Measurements from ENCODE around the gene GPC1. TPM values are rescaled to one million over a fixed set of nuclear protein-coding genes. Genes with fewer than 3 reads are reported as not detected.

Gene GPC1
- total and polyA plus RNA-seq, 4 experiments from 2014 or later = 0.14 to 1.2 (median 0.88) TPM

GRCh38 chr2:240439698-240440151, 4.3 kb downstream of the GPC1 start:
- Histone ChIP-seq H3K27ac (ENCODE audit: low read depth, low read length) (no peak overlapping the region), H3K4me1 (ENCODE audit: insufficient read depth, low read length) (peaks cover 13% of the 10 kb centered on the region), H3K36me3 (ENCODE audit: insufficient read depth, low read length) (no peaks in the 10 kb centered on the region), H3K27me3 (ENCODE audit: insufficient read depth, low read length) (peaks cover 8% of the 10 kb centered on the region), H3K4me3 (ENCODE audit: low read length in 2 of 2) (no peak overlapping the region), H3K9me3 (ENCODE audit: control insufficient read depth in 1 of 2, low read length in 2 of 2) (no peaks in the 10 kb centered on the region)
- ChIA-PET POLR2A (ENCODE audit: partially characterized antibody) (no interaction called here), CTCF (ENCODE audit: partially characterized antibody) (interaction anchor here (1.2 to 2.8 kb wide), 3 partner anchors 24 to 207 kb away, joined by 4 to 13 read pairs (median 4); no protein-coding TSS in a partner anchor)
- Mint-ChIP-seq H3K4me1 (peaks cover 2 to 14% (median 4%) of the 10 kb centered on the region in 4 donors), H3K27ac (no peak overlapping the region), H3K9me3 (no peaks in the 10 kb centered on the region), H3K27me3 (peaks cover 4% of the 10 kb centered on the region in 2 donors), H3K4me3 (no peak overlapping the region), H3K36me3 (no peaks in the 10 kb centered on the region)
- intact Hi-C loops (cut with micrococcal nuclease) = loop anchor here (2.0 to 5.0 kb wide), 3 partner anchors 128 to 393 kb away; partner anchors contain the start of gene RNPEPL1
- DNase-seq = no peak

- Mint-ChIP-seq H3K36me3 (no peaks in the 10 kb centered on the region), H3K4me1 (peaks cover 2 to 13% (median 4%) of the 10 kb centered on the region in 4 donors), H3K27ac (no peak overlapping the region), H3K9me3 (no peaks in the 10 kb centered on the region), H3K4me3 (no peak overlapping the region), H3K27me3 (peaks cover 4 to 7% of the 10 kb centered on the region in 2 donors)
- Histone ChIP-seq H3K36me3 (ENCODE audit: insufficient read depth, low read length) (no peaks in the 10 kb centered on the region), H3K4me3 (ENCODE audit: low read length in 2 of 2) (no peak overlapping the region), H3K9me3 (ENCODE audit: control insufficient read depth in 1 of 2, low read length in 2 of 2) (no peaks in the 10 kb centered on the region), H3K27ac (ENCODE audit: low read depth, low read length) (no peak overlapping the region), H3K27me3 (ENCODE audit: insufficient read depth, low read length) (peaks cover 8% of the 10 kb centered on the region), H3K4me1 (ENCODE audit: insufficient read depth, low read length) (peaks cover 11% of the 10 kb centered on the region)
- ChIA-PET CTCF (ENCODE audit: partially characterized antibody) (interaction anchor here (1.2 to 2.8 kb wide), 2 partner anchors 24 to 208 kb away, joined by 4 to 13 read pairs; no protein-coding TSS in a partner anchor), POLR2A (ENCODE audit: partially characterized antibody) (no interaction called here)
- intact Hi-C loops (cut with micrococcal nuclease) = no loop called here
- no peak for DNase-seq
Observed at GRCh38 chr2:240440251-240440650, 4.8 kb downstream of the GPC1 start.

DNA sequence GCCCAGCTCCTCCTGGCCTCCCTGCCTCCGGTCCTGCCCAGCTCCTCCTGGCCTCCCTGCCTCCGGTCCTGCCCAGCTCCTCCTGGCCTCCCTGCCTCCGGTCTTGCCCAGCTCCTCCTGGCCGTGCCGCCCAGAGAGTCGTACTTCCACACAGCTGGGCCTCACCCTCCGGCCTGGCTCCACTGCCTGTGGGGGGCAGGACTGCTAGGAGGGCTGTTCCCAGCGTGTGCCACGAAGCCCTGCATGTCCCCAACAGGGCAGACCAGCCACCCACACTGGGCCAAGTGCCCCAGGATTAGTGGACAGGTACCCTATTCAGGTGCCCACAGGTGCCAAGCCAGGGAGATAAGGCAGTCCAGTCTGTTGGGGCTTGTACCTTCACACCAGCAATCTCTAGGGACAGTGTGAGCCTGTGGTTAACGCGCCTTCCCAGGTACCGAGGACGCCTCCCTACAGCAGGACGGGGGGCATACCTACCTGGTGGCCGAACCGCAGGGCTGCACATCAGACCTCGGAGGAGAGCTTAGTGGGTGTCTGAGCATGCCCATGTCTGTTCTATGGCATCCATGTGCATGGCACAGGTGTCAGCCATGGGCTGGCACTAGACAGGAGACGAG, 5.3 kb downstream of the GPC1 start:
- Histone ChIP-seq H3K27ac (ENCODE audit: low read depth, low read length) (no peak overlapping the region), H3K27me3 (ENCODE audit: insufficient read depth, low read length) (peaks cover 8% of the 10 kb centered on the region), H3K4me3 (ENCODE audit: low read length in 2 of 2) (no peak overlapping the region), H3K9me3 (ENCODE audit: control insufficient read depth in 1 of 2, low read length in 2 of 2) (no peaks in the 10 kb centered on the region), H3K36me3 (ENCODE audit: insufficient read depth, low read length) (no peaks in the 10 kb centered on the region), H3K4me1 (ENCODE audit: insufficient read depth, low read length) (peaks cover 11% of the 10 kb centered on the region)
- CTCF ChIA-PET (ENCODE audit: partially characterized antibody) = no interaction called here
- peaks cover 2 to 13% (median 4%) of the 10 kb centered on the region in 4 donors for H3K4me1 Mint-ChIP-seq
- H3K4me3 Mint-ChIP-seq = no peak overlapping the region
- H3K27ac Mint-ChIP-seq = no peak overlapping the region
- H3K27me3 Mint-ChIP-seq = peaks cover 4 to 8% of the 10 kb centered on the region in 2 donors
- peak in 1 of 5 donors; percentile 28 for DNase-seq
- no peaks in the 10 kb centered on the region for H3K9me3 Mint-ChIP-seq
- no peaks in the 10 kb centered on the region for H3K36me3 Mint-ChIP-seq
- POLR2A ChIA-PET (ENCODE audit: partially characterized antibody) = no interaction called here
- intact Hi-C loops (cut with micrococcal nuclease) = no loop called here

- Histone ChIP-seq H3K27ac (ENCODE audit: low read depth, low read length) (no peak overlapping the region), H3K9me3 (ENCODE audit: control insufficient read depth in 1 of 2, low read length in 2 of 2) (no peaks in the 10 kb centered on the region), H3K27me3 (ENCODE audit: insufficient read depth, low read length) (peaks cover 8% of the 10 kb centered on the region), H3K4me3 (ENCODE audit: low read length in 2 of 2) (no peak overlapping the region), H3K36me3 (ENCODE audit: insufficient read depth, low read length) (no peaks in the 10 kb centered on the region), H3K4me1 (ENCODE audit: insufficient read depth, low read length) (peaks cover 10% of the 10 kb centered on the region)
- no peak overlapping the region for H3K27ac Mint-ChIP-seq
- peak in 1 of 5 donors; percentile 7 for DNase-seq
- ChIA-PET POLR2A (ENCODE audit: partially characterized antibody) (no interaction called here), CTCF (ENCODE audit: partially characterized antibody) (interaction anchor here (1.6 kb wide), 1 partner anchor 208 kb away, joined by 6 read pairs; no protein-coding TSS in a partner anchor)
- no peaks in the 10 kb centered on the region for H3K36me3 Mint-ChIP-seq
- peaks cover 4 to 8% of the 10 kb centered on the region in 2 donors for H3K27me3 Mint-ChIP-seq
- H3K4me1 Mint-ChIP-seq = peaks cover 2 to 13% (median 4%) of the 10 kb centered on the region in 4 donors
- H3K9me3 Mint-ChIP-seq = no peaks in the 10 kb centered on the region
- intact Hi-C loops (cut with micrococcal nuclease) = no loop called here
- no peak overlapping the region for H3K4me3 Mint-ChIP-seq
Observed at GRCh38 chr2:240441326-240441992, 6.0 kb downstream of the GPC1 start.

DNA sequence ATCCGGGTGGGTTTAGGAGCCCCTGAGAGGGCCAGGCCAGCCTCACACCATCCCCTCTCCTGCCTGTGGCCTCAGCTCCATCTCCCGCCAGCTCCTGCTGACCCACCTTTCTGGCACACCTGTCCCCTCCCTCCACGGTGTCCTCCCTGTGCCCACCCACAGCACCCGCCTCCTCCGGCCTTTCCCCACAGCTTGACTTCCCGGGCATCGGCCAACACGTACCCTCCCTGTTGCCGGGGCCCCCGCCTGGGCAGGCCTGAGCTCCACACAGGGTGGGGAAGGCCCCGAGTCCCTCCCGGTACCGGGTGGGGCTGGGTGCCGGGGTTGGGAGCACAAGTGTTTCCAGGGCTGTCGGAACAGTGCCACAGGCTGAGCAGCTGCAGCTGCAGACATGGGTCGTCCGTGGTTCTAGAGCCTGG, 6.5 kb downstream of the GPC1 start:
- POLR2A ChIA-PET (ENCODE audit: partially characterized antibody) = no interaction called here
- Histone ChIP-seq H3K36me3 (ENCODE audit: insufficient read depth, low read length) (no peaks in the 10 kb centered on the region), H3K27ac (ENCODE audit: low read depth, low read length) (no peak overlapping the region), H3K4me3 (ENCODE audit: low read length in 2 of 2) (no peak overlapping the region), H3K27me3 (ENCODE audit: insufficient read depth, low read length) (peaks cover 4% of the 10 kb centered on the region), H3K4me1 (ENCODE audit: insufficient read depth, low read length) (peaks cover 4% of the 10 kb centered on the region), H3K9me3 (ENCODE audit: control insufficient read depth in 1 of 2, low read length in 2 of 2) (no peaks in the 10 kb centered on the region)
- intact Hi-C loops (cut with micrococcal nuclease) = no loop called here
- Mint-ChIP-seq H3K27ac (no peak overlapping the region), H3K27me3 (peaks cover 4 to 8% of the 10 kb centered on the region in 2 donors), H3K36me3 (no peaks in the 10 kb centered on the region), H3K4me3 (no peak overlapping the region), H3K9me3 (no peaks in the 10 kb centered on the region), H3K4me1 (peaks cover 2 to 13% (median 4%) of the 10 kb centered on the region in 4 donors)
- DNase-seq = peak in 1 of 5 donors; percentile 13
- CTCF ChIA-PET (ENCODE audit: partially characterized antibody) = interaction anchor here (1.6 kb wide), 1 partner anchor 209 kb away, joined by 6 read pairs; no protein-coding TSS in a partner anchor

DNA sequence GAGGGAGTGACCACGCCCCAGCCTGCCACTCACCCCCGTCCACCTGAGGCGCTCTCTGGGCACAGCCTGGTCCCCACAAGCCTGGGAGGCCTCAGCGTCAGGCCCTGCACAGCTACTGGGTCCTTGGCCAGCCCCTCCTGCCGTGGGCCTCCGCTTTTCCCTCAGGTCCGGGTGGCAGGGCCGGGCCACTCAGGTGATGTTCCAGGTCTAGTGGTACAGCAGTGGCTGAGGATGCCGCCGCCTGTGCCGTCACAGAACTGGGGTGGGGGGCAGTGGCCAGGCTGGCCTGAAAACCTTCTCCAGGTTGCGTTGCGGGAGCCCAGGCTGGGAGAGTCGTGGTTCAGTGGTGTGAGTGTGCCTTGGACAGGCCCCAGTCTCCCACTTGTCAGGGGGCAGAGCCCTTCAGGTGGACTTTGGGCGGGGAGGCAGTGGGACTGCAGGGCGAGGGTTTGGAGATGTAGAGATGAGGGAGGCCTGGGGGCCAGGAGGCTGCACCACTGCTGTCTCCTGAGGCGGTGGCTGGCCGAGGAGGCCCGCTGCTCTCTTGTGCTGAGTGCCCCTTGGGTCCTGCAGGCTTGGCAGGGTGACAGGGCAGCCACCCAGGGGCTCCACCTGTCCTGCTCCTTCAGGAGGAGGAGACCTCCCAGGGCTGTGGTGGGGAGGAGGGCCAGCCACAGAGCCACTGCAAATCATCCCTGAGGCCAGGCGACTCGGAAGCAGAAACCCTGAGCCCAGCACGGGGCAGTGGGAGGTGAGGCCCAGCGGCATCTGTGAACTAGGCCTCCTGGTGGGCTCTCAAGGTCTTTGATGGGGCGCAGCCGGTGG, 7.6 kb downstream of the GPC1 start:
- Mint-ChIP-seq H3K27me3 (peaks cover 0 to 3% of the 10 kb centered on the region in 2 donors), H3K36me3 (no peaks in the 10 kb centered on the region), H3K4me1 (peaks cover 0 to 4% (median 0%) of the 10 kb centered on the region in 4 donors), H3K4me3 (no peak overlapping the region), H3K9me3 (no peaks in the 10 kb centered on the region), H3K27ac (no peak overlapping the region)
- Histone ChIP-seq H3K27me3 (ENCODE audit: insufficient read depth, low read length) (no peaks in the 10 kb centered on the region), H3K9me3 (ENCODE audit: control insufficient read depth in 1 of 2, low read length in 2 of 2) (no peaks in the 10 kb centered on the region), H3K4me1 (ENCODE audit: insufficient read depth, low read length) (peaks cover 2% of the 10 kb centered on the region), H3K36me3 (ENCODE audit: insufficient read depth, low read length) (no peaks in the 10 kb centered on the region), H3K27ac (ENCODE audit: low read depth, low read length) (no peak overlapping the region), H3K4me3 (ENCODE audit: low read length in 2 of 2) (no peak overlapping the region)
- ChIA-PET CTCF (ENCODE audit: partially characterized antibody) (interaction anchor here (1.6 kb wide), 1 partner anchor 210 kb away, joined by 6 read pairs; no protein-coding TSS in a partner anchor), POLR2A (ENCODE audit: partially characterized antibody) (no interaction called here)
- intact Hi-C loops (cut with micrococcal nuclease) = no loop called here
- peak in 1 of 5 donors; percentile 21 for DNase-seq

DNA sequence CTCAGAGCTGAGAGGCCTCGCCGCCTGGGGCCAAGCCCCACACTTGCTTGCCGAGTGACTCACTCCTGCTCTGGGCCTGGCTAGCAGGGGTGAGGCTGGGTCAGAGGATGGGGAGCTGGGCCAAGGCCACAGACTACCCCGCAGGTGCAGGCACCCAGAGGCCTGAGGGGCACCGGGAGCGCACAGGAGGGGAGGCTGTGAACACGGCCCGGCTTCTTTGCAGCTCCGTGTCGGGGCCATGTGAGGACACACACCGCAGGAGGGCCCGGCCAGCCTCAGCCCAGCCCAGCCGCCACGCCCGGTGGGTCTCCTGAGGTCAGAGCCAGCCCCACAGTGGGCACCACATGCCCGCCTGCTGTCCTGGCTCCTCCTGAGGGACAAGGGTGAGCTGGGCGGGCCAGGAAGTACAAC, 8.4 kb downstream of the GPC1 start:
- Histone ChIP-seq H3K27ac (ENCODE audit: low read depth, low read length) (no peak overlapping the region), H3K36me3 (ENCODE audit: insufficient read depth, low read length) (no peaks in the 10 kb centered on the region), H3K4me3 (ENCODE audit: low read length in 2 of 2) (no peak overlapping the region), H3K4me1 (ENCODE audit: insufficient read depth, low read length) (no peaks in the 10 kb centered on the region), H3K9me3 (ENCODE audit: control insufficient read depth in 1 of 2, low read length in 2 of 2) (no peaks in the 10 kb centered on the region), H3K27me3 (ENCODE audit: insufficient read depth, low read length) (no peaks in the 10 kb centered on the region)
- no peaks in the 10 kb centered on the region for H3K4me1 Mint-ChIP-seq
- H3K36me3 Mint-ChIP-seq = no peaks in the 10 kb centered on the region
- H3K27ac Mint-ChIP-seq = no peak overlapping the region
- CTCF ChIA-PET (ENCODE audit: partially characterized antibody) = no interaction called here
- no peaks in the 10 kb centered on the region for H3K9me3 Mint-ChIP-seq
- peaks cover 0 to 3% of the 10 kb centered on the region in 2 donors for H3K27me3 Mint-ChIP-seq
- no peak overlapping the region for H3K4me3 Mint-ChIP-seq
- peak in 1 of 5 donors; percentile 34 for DNase-seq
- intact Hi-C loops (cut with micrococcal nuclease) = no loop called here
- POLR2A ChIA-PET (ENCODE audit: partially characterized antibody) = no interaction called here
